GM18507 (cell line): ENCODE results near the gene DAGLB.
"Not testable (repeated sequence)": the region's sequence is repeated elsewhere in the genome, so short reads cannot be mapped to it uniquely, and the experiment has no call there.

ENCODE experiments used
- DNase-seq: peaks from one replicate; pipeline ENCODE4 v3.0.0; 2011; ENCODE audit warnings: low read depth; ENCODE audit not compliant: insufficient read length; ENCODE audit errors: extremely low spot score
- FAIRE-seq: peaks from 2 replicates; lab custom pipeline; 2011; peaks lifted over from hg19 to GRCh38; lab: Jason Lieb, UNC

DAGLB gene

DNA sequence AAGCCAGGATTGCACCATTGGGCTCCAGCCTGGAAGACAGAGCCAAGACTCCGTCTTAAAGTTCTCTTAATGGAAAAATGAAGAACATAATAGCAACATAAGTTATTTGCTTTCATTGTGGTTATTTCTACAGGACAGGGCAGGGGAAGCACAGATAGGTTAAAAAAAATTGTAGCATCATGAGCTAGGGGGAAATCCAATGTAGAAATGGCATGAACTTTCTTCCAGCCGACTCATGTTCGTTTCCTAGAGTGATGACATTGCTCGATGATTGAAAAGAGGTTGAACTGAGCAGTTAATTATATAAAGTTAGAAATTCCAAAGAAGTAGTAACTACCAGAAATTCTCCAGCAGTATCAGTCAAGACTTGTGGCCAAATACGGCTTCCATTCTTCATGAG is 64.9 kb downstream of the DAGLB start:
- FAIRE-seq (no peak), DNase-seq (no peak)

GRCh38 chr7:6381846-6382245 is 65.9 kb downstream of the DAGLB start:
- not testable (repeated sequence) for FAIRE-seq

GRCh38 chr7:6380310-6381095 is 67.3 kb downstream of the DAGLB start:
- FAIRE-seq (no peak), DNase-seq (no peak)

More at GRCh38 chr7:6381846-6382245, 65.9 kb downstream of the DAGLB start:
- not testable (repeated sequence) for DNase-seq

- DNase-seq: no peak
- FAIRE-seq: no peak
Observed at GRCh38 chr7:6379886-6380285, 67.9 kb downstream of the DAGLB start.

DNA sequence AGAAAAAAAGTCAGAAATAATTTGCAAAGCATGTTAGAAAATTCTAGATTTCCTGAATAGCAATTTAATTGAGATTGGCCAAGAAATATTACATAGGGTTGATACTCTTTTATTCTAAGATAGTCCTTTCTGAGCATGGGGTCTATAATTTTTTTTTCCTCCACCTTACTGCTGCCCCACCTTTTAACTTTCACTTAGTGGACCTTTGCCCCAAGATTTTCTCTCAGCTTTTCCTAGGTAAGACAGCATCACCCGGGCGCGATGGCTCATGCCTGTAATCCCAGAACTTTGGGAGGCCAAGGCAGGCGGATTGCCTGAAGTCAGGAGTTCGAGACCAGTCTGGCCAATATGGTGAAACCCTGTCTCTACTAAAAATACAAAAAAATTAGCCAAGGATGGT is 69.2 kb downstream of the DAGLB start:
- FAIRE-seq, DNase-seq: not testable (repeated sequence)

DNA sequence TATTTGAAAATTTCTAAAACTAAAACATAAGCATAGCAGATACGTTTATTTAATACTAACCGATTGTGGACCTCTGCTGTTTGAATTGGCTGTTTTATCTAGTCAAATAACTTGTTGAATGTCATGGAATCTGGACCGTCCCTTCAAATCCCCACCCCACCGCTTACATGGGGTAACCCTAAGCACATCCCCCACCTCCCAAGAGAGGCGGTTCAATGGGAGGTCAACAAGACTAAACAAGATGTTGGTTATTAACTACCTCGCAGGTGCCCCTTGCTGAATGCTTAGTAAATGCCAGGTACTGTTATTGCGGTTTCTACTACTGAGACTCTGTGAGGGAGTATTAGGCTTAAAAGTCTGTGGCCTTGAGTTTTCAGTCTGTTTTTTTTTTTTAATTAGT is 70.9 kb downstream of the DAGLB start:
- FAIRE-seq (no peak), DNase-seq (no peak)

GRCh38 chr7:6375348-6376101 is 72.2 kb downstream of the DAGLB start:
- DNase-seq (no peak), FAIRE-seq (no peak)

DNA sequence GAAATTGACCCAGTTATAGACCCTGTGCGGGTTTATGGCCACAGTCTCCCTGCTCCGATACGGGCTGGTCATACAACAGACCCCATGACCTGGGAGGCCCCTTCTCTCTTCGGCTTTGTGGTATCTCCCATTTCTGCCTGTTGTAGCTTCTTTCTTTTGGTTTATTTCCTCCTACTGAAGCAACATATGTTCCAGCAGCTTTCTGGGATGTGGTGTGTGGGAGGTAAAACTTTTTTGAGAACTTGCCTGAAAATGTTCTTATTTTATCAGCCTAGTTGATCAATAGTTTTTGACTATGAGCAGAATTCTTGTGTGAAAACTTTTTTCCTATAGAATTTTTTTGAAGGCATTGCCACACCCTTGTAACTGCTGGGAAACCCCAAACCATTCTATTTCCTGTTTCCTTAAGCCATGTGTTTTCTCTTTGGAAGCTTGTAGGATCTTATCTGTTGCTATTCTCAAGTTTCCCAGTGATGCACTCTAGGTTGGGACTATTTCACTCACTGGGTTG is 80.0 kb downstream of the DAGLB start:
- DNase-seq: no peak

DNA sequence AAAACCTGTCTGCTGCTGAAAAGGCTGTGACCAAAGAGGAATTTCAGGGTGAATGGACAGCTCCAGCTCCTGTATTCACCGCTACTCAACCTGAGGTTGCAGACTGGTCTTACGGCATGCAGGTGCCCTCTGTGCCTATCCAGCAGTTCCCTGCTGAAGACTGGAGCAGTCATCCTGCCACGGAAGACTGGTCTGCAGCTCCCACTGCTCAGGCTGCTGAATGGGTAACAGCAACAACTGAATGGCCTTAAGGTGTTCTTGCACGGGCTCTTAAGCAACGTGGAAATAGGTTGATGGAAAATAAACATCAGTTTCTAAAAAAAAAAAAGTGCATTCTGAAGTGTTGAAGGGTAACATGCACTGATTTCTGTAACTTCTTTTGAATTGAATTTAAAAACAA is 82.3 kb downstream of the DAGLB start:
- FAIRE-seq (no peak), DNase-seq (no peak)

More for the DNA sequence above, 80.0 kb downstream of the DAGLB start:
- FAIRE-seq: no peak

- FAIRE-seq (no peak), DNase-seq (no peak)
Observed at GRCh38 chr7:6360841-6361240, 86.9 kb downstream of the DAGLB start.

DNA sequence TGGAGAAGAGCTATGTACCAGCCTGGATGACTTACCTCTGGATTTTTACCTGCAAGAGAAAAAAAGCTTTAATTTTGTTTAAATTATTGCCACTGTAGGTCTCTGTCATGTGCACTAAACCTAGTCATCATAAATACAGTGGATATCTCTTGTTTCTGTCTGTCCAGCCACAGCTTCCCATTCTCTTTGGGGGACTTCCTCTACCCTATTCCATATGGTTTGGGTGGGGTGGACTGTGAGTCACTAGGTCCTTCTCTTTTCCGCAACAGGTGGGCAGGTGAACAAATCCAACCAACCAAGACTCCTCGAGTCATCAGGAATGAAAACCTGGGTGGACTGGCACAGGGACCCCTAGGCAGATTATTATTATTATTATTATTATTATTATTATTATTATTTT is 88.0 kb downstream of the DAGLB start:
- FAIRE-seq: no peak
- DNase-seq: no peak
